Breast epithelium (tissue), 3 donors: ENCODE data around the gene RRP9.

Experiments
- POLR2A ChIP-seq: fragments of 450-650 bp; IDR thresholded peaks from one replicate; pipeline ENCODE4 v1.6.1; 2016; ENCODE audit warnings: antibody characterized with exemption, mild to moderate bottlenecking, moderate library complexity
- TF ChIP-seq, protein P1 (sequence below), 3 donors: fragments of 450-650 bp; IDR thresholded peaks; one replicate each; pipeline ENCODE4 v1.5.1; 2016 to 2017; ENCODE audit warnings: antibody characterized with exemption in 3 of 3, mild to moderate bottlenecking in 3 of 3, moderate library complexity in 3 of 3

DNA sequence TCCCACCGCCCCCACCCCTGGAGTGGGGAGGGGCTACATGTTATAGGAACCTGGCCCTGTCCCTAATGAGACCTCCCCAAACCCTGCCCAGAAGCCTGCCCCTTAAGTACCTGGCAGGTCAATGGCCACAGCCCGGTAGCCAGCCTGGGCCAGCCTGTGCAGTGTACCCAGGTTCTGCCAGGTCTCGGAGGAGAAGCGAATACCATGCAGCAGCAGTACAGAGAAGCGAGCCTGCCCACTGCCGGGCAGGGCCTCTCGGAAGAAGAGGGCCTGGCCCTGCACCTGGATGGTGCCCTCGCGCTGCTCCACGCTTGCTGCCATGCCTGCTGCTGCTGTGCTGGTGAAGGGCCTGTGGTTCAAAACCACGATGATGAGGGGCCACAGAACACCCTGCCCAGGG, 29.6 kb upstream of the RRP9 start:
- TF ChIP-seq POLR2A = no peak
- TF ChIP-seq, protein P1, sequence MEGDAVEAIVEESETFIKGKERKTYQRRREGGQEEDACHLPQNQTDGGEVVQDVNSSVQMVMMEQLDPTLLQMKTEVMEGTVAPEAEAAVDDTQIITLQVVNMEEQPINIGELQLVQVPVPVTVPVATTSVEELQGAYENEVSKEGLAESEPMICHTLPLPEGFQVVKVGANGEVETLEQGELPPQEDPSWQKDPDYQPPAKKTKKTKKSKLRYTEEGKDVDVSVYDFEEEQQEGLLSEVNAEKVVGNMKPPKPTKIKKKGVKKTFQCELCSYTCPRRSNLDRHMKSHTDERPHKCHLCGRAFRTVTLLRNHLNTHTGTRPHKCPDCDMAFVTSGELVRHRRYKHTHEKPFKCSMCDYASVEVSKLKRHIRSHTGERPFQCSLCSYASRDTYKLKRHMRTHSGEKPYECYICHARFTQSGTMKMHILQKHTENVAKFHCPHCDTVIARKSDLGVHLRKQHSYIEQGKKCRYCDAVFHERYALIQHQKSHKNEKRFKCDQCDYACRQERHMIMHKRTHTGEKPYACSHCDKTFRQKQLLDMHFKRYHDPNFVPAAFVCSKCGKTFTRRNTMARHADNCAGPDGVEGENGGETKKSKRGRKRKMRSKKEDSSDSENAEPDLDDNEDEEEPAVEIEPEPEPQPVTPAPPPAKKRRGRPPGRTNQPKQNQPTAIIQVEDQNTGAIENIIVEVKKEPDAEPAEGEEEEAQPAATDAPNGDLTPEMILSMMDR (IDR thresholded peaks at IDR 0.05) = no peak
